Stimulated activated CD8-positive, alpha-beta memory T cell treated with anti-CD3 and anti-CD28 coated beads, Interleukin-2, amount 100 ng/mL, for 1 hour (primary cell): ENCODE measurements around the gene CCDC138.

ENCODE experiments used
- DNase-seq, 2 donors: peaks; one replicate each; pipeline ENCODE4 v3.0.0-alpha.2; 2020; ENCODE audit warnings: low read depth in 2 of 2

The CCDC138 gene

GRCh38 chr2:108896741-108897140 lies 110.2 kb downstream of the CCDC138 start:
- DNase-seq, result no peak

- no peak for DNase-seq
Observed at GRCh38 chr2:108898315-108899082, 111.9 kb downstream of the CCDC138 start.

GRCh38 chr2:108904680-108905079 lies 118.1 kb downstream of the CCDC138 start:
- DNase-seq, result no peak

GRCh38 chr2:108905176-108905575 lies 118.6 kb downstream of the CCDC138 start:
- DNase-seq, result no peak

GRCh38 chr2:108905906-108906305 lies 119.3 kb downstream of the CCDC138 start:
- DNase-seq, result no peak

- DNase-seq, result no peak
Observed at GRCh38 chr2:108906403-108907077, 120.0 kb downstream of the CCDC138 start.

GRCh38 chr2:108907822-108908712 lies 121.5 kb downstream of the CCDC138 start:
- no peak for DNase-seq

- no peak for DNase-seq
Observed at GRCh38 chr2:108908713-108909070, 122.1 kb downstream of the CCDC138 start.

- DNase-seq, result no peak
Observed at GRCh38 chr2:108909275-108909823, 122.8 kb downstream of the CCDC138 start.

GRCh38 chr2:108910011-108910431 lies 123.5 kb downstream of the CCDC138 start:
- DNase-seq, result no peak

GRCh38 chr2:108910541-108911396 lies 124.2 kb downstream of the CCDC138 start:
- DNase-seq, result no peak

GRCh38 chr2:108911401-108911800 lies 124.8 kb downstream of the CCDC138 start:
- DNase-seq, result no peak

- DNase-seq, result no peak
Observed at GRCh38 chr2:108911807-108912628, 125.4 kb downstream of the CCDC138 start.

- no peak for DNase-seq
Observed at GRCh38 chr2:108912629-108912902, 126.0 kb downstream of the CCDC138 start.

GRCh38 chr2:108916122-108916795 lies 129.7 kb downstream of the CCDC138 start:
- DNase-seq, result no peak

- DNase-seq, result no peak
Observed at GRCh38 chr2:108916796-108917421, 130.3 kb downstream of the CCDC138 start.

GRCh38 chr2:108917526-108917925 lies 131.0 kb downstream of the CCDC138 start:
- no peak for DNase-seq

- DNase-seq, result no peak
Observed at GRCh38 chr2:108918156-108918874, 131.7 kb downstream of the CCDC138 start.

- no peak for DNase-seq
Observed at GRCh38 chr2:108918941-108919341, 132.4 kb downstream of the CCDC138 start.
